Measurements from ENCODE around the gene CAPN13.
A peak's percentile ranks its signal among the peaks of the same experiment; 100 is the strongest.

Gene CAPN13

GRCh38 chr2:30741576-30741975 lies 65.7 kb downstream of the CAPN13 start:
- H3K36me3 ChIP-seq, result no peaks in the 10 kb centered on the region
- no peaks in the 10 kb centered on the region for H3K9me3 ChIP-seq (replicated peaks in 1 of 11)
- no peaks in the 10 kb centered on the region for H3K27me3 ChIP-seq
- H3K4me3 ChIP-seq, result no peak overlapping the region
- H3K4me2 ChIP-seq, result no peak overlapping the region
- no peaks in the 10 kb centered on the region for H3K4me1 ChIP-seq
- no peak for TF ChIP-seq Cebpa-rat (IDR thresholded peaks at IDR 0.05)
- no peak overlapping the region for H3K9ac ChIP-seq
- no peak overlapping the region for H3K27ac ChIP-seq
- H4K20me1 ChIP-seq, result no peaks in the 10 kb centered on the region

- Histone ChIP-seq H3K27me3 (no peaks in the 10 kb centered on the region), H3K9me3 (replicated peaks in 1 of 11) (no peaks in the 10 kb centered on the region), H4K20me1 (no peaks in the 10 kb centered on the region), H3K36me3 (no peaks in the 10 kb centered on the region), H3K4me2 (no peak overlapping the region), H3K9ac (no peak overlapping the region), H3K27ac (no peak overlapping the region), H3K4me3 (no peak overlapping the region), H3K4me1 (no peaks in the 10 kb centered on the region)
- no peak for TF ChIP-seq Cebpa-rat (IDR thresholded peaks at IDR 0.05)
These were observed 68.9 kb downstream of the CAPN13 start for GRCh38 chr2:30738141-30738911.

GRCh38 chr2:30737326-30737610 lies 70.0 kb downstream of the CAPN13 start:
- no peak for TF ChIP-seq Cebpa-rat (IDR thresholded peaks at IDR 0.05)
- no peak overlapping the region for H3K4me2 ChIP-seq
- no peak overlapping the region for H3K27ac ChIP-seq
- H4K20me1 ChIP-seq, result no peaks in the 10 kb centered on the region
- H3K9me3 ChIP-seq (replicated peaks in 1 of 11), result no peaks in the 10 kb centered on the region
- H3K27me3 ChIP-seq, result no peaks in the 10 kb centered on the region
- no peak overlapping the region for H3K4me3 ChIP-seq
- peaks cover 0 to 7% (median 0%) of the 10 kb centered on the region in 10 experiments; a peak in 2 of 20 replicates for H3K4me1 ChIP-seq
- H3K9ac ChIP-seq, result no peak overlapping the region
- no peaks in the 10 kb centered on the region for H3K36me3 ChIP-seq

- no peak for TF ChIP-seq Cebpa-rat (IDR thresholded peaks at IDR 0.05)
- Histone ChIP-seq H4K20me1 (no peaks in the 10 kb centered on the region), H3K9me3 (replicated peaks in 1 of 11) (no peaks in the 10 kb centered on the region)
These were observed 70.6 kb downstream of the CAPN13 start for GRCh38 chr2:30736461-30737325.

GRCh38 chr2:30733876-30734520 lies 73.2 kb downstream of the CAPN13 start:
- Histone ChIP-seq H3K4me3 (no peak overlapping the region), H3K9me3 (replicated peaks in 1 of 11) (no peaks in the 10 kb centered on the region), H3K36me3 (no peaks in the 10 kb centered on the region), H3K27me3 (no peaks in the 10 kb centered on the region), H3K9ac (no peak overlapping the region), H3K27ac (no peak overlapping the region), H4K20me1 (no peaks in the 10 kb centered on the region), H3K4me1 (peaks cover 0 to 7% (median 0%) of the 10 kb centered on the region in 10 experiments; a peak in 7 of 20 replicates), H3K4me2 (no peak overlapping the region)
- TF ChIP-seq Cebpa-rat (IDR thresholded peaks at IDR 0.05), result no peak

More at GRCh38 chr2:30736461-30737325, 70.6 kb downstream of the CAPN13 start:
- Histone ChIP-seq H3K4me2 (no peak overlapping the region), H3K9ac (no peak overlapping the region), H3K27ac (no peak overlapping the region), H3K36me3 (no peaks in the 10 kb centered on the region), H3K4me3 (no peak overlapping the region), H3K27me3 (no peaks in the 10 kb centered on the region), H3K4me1 (peaks cover 0 to 7% (median 0%) of the 10 kb centered on the region in 10 experiments; a peak in 2 of 20 replicates)

GRCh38 chr2:30732876-30733275 lies 74.4 kb downstream of the CAPN13 start:
- Histone ChIP-seq H3K36me3 (no peaks in the 10 kb centered on the region), H3K27me3 (no peaks in the 10 kb centered on the region), H4K20me1 (no peaks in the 10 kb centered on the region), H3K27ac (no peak overlapping the region), H3K9me3 (replicated peaks in 1 of 11) (no peaks in the 10 kb centered on the region), H3K4me1 (peaks cover 0 to 13% (median 3%) of the 10 kb centered on the region in 10 experiments; a peak in 8 of 20 replicates), H3K4me3 (no peak overlapping the region), H3K4me2 (0 out of 22 replicates have a peak overlapping the region, but pooled peaks of 1 of the 11 experiments have one; percentile 1), H3K9ac (no peak overlapping the region)
- TF ChIP-seq Cebpa-rat (IDR thresholded peaks at IDR 0.05), result no peak

GRCh38 chr2:30732376-30732775 lies 74.9 kb downstream of the CAPN13 start:
- TF ChIP-seq Cebpa-rat (IDR thresholded peaks at IDR 0.05), result no peak
- H3K4me1 ChIP-seq, result peaks cover 0 to 13% (median 3%) of the 10 kb centered on the region in 10 experiments; a peak in 8 of 20 replicates
- no peak overlapping the region for H3K4me3 ChIP-seq
- H3K36me3 ChIP-seq, result no peaks in the 10 kb centered on the region
- H3K4me2 ChIP-seq, result 0 out of 22 replicates have a peak overlapping the region, but pooled peaks of 1 of the 11 experiments have one; percentile 1
- H3K27ac ChIP-seq, result no peak overlapping the region
- no peaks in the 10 kb centered on the region for H4K20me1 ChIP-seq
- no peaks in the 10 kb centered on the region for H3K9me3 ChIP-seq (replicated peaks in 1 of 11)
- H3K27me3 ChIP-seq, result no peaks in the 10 kb centered on the region
- no peak overlapping the region for H3K9ac ChIP-seq

GRCh38 chr2:30731706-30732105 lies 75.5 kb downstream of the CAPN13 start:
- Histone ChIP-seq H3K36me3 (no peaks in the 10 kb centered on the region), H3K4me2 (no peak overlapping the region), H3K9me3 (replicated peaks in 1 of 11) (no peaks in the 10 kb centered on the region), H3K4me3 (no peak overlapping the region), H4K20me1 (no peaks in the 10 kb centered on the region), H3K27ac (no peak overlapping the region), H3K9ac (no peak overlapping the region), H3K4me1 (peaks cover 0 to 13% (median 3%) of the 10 kb centered on the region in 10 experiments; a peak in 8 of 20 replicates), H3K27me3 (no peaks in the 10 kb centered on the region)
- TF ChIP-seq Cebpa-rat (IDR thresholded peaks at IDR 0.05), result no peak
